ENCODE measurements around the gene ETV4.

Gene ETV4

DNA sequence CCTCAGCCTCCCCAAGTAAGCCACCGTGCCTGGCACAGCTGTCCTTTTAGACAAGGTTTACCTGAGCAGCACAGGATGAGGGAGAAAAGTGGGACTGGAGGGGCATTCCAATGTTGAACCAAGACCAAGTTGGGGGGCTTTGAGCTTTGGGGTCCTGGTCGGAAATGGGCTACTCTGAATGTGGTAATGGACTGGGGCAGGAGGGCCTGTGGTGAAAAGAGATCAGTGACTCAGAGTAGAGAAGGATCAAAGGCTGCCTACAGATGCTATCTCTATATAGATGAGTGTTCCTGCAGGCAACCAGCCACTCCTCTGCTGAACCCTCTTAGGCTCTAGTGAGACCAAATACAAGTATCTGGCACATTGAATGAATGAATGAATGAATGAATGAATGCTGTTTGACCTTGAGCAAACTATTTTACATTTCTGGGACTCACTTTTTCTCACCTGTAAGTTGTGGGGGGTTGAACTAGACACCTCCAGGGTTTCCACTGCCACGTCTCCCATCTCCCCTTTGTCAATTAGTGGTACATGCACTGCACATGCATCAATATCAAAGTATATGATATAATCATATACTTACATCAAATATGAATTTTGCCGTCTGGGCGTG, 26.3 kb upstream of the ETV4 start:
- no peak for DNase-seq

- DNase-seq = no peak
Observed at GRCh38 chr17:43570518-43570928, 24.4 kb upstream of the ETV4 start.

DNA sequence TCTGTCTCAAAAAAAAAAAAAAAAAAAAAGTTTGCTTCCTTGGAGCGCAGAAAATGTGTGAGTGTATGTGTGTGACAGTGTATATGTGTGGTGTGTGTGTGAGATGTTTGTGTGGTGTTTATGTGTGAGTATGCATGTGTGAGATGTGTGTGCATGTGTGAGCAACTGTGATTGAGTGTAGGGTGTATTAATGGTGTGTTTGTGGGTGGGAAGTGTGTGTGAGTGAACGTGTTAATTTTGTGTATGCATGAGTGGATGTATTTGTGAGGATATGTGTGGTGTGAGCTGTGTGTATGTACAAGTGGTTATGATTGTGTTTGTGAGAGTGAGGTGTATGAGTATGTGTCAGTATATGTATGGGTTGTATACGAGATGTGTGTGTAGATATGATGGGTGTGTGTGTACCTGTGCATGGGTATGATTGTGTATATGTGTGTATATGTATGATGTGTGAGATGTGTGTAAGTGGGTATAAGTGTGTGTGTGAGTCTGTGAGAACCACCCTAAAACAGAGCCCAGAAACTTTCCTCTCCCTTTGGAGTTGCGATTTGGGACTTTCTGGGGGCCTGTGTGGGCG, 22.5 kb upstream of the ETV4 start:
- no peak for DNase-seq

DNA sequence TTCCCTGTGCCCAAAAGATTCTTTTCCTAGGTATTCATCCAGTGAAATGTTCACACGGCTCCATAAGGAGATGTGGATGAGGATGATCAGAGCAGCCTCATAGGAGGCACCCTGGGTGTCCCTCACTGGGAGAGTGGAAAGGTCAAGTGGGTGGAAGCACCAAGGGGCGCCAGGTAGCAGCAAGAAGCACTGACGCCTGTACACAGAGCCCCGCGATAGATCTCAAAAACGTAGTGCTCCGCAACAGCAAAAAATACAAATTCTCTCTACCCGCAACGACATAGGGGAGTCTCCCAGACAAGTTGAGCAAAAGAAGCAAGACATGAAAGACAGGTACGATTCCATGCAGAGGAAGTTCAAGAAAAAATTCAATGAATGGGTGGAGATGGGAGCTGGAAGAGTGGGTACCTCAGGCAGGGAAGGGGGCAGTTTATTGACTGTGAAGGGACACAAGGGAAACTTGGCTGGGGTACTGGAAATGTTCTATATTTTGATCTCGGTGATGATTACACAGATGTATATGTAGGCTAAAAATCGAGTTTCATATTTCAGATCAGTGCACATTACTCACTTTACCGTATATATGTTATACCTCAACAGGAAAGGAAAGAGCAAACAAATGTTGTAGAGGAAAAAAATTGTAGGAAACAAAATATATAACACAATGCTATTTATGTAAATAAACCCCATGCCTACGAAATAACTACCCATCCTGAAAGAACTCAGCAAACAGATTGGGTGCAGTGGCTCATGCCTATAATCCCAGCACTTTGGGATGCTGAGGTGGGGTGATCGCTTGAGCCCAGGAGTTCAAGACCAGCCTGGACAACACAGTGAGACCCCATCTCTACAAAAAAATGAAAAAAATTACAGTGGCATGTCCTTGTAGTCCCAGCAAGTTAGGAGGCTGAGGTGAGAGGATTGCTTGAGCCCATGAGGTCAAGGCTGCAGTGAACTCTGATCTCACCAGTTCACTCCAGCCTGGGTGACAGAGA, 17.8 kb upstream of the ETV4 start:
- DNase-seq = no peak

DNA sequence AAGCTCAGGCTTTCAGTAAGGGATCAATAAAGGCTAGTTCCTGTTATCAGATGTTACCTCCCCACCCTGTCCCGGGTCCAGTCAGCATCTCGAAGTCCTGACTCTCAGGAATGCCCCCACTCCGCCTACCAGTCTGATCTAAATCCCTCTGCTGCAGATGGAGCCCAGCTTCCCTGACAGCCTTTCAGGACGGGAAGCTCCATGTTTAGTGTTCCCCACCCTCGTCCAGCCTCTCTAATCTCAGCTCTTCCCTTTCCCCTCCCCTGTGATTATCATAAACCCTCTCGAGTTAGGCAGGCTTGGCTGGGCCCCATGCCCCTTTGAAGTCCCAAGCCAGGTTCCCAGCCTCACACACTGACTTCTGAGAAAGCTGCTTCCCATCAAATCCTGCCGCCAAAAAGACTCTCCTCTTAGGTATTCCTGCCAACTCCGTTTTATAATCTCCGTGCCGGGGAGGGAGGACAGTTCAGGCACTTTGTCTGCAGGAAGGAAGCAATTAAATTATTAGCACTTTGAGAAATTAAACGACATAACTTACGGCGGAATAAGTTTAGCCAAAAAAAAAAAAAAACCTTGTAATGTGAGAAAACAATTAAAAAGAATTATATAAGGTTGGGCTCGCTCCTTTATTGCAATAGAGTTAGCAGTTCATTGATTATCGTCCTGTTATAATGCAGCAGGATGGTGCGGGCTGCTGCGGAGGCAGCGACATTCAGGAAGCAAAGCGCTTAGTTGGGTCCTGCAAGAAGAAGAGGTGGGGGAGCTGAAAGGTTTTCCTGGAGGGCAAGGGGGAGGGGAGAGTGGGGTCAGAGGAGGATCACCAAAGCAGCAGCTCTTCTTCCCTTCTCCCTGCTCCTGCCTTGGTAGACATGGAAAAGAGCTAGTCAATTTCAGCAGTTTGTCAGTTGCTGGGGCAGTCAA, 16.8 kb upstream of the ETV4 start:
- no peak for DNase-seq

DNA sequence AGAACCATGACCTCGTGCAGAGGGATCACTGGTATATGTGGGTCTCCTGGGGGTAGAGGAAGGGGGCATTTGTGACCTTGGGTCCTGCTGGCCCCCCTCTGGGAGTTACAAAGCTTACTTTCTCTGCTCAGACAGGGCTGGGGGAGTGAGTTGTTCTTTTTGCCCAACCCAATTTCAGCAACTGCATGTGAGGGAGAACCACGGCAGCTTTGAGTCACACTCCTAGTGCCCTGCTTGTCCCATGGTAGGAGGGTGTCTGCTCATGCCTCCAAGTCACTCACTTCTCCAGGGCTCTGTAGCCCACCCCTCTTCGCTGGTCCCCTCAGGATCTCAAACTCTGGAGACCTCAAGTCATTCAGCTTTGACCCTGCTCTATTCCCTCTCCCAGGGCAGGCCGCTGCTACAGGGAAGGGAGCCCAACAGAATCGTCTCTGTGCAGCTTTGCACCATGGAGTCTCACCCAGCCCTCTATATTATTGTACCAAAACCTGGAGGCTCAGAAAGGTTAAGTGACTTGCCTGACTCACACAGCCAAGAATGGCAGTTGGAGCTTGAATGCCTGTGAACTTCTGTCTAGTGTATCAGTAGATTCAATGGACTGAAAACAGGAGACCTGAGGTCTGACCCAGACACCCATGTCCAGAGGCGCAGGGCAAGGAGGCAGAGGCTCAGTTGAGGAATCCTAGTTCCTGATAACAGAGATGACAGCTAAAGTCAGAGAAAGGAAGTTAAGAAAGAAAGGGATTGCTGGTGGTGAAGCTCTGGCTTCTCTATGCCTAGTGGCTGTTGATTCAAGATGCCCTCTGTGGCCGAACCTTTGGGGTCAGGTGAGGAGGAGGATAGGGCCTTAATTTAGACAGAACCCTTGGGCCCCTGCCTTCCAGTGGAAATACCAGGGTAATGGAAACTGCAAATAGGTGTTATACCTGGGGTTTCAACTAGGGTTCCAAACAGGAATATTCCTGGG, 14.6 kb upstream of the ETV4 start:
- no peak for DNase-seq

DNA sequence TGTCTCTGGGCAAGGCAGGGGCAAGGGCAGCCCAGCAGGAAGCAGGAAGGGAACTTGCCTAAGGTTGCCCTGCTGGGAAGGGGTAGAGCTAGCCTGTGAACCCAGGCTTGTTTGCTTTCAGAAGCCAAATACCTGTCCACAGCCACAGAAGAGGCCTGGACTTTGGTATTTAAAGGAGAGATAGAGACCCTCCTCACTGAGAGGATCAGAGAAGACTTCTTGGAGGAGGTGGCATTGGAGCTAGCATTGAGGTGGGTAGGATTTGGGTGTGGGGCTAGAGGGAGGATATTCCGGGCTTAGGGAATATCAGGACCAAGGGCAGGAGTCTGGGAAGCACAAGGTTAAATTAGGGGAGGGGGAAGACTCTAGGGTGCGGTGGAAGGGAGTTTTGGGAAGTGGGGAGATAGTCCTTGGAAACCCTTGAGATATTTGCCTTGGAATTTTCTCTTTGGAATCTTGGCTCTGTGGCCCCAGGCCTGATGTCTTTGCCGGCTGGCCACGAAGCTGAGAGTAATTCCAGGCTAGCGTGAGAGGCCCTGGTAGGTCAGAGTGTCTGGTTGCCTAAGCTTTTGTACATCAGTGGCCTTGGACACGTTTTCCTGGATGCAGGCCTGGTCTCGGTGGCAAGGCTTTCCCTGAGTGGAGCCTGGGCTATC, 13.1 kb upstream of the ETV4 start:
- no peak for DNase-seq

DNA sequence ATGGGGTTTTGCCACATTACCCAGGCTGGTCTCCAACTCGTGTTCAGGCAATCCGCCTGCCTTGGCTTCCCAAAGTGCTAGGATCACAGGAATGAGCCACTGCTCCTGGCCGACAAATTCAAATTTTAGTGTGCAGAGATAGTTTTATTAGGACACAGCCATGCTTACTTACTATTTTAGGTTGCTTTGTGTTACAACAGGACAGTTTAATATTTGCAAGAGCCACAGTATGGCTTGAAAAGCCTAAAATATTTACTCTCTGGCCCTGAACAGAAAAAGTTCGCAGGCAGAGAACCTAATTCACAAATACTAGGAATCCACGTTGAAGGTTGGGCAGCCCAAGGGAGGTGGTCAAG, 12.6 kb upstream of the ETV4 start:
- DNase-seq = no peak

DNA sequence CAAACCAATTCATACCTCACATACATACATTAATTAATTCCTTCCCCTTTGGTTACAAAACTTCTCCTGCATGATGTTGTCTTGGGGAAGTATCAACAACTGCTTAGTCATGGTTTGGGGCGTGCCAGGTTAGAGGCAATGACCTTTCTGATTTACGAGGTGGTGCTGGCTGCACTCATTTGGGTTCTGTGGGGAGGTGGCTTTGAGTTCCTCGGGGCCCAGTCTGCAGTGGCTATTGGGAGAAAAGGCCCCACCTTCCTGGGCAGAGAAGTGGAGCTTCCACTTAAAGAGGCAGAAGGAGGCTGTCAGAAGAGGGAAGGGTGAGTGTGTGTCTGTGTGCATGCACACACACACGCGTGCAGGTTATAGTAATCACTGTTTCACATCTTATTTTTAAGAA, 10.2 kb upstream of the ETV4 start:
- no peak for DNase-seq

DNA sequence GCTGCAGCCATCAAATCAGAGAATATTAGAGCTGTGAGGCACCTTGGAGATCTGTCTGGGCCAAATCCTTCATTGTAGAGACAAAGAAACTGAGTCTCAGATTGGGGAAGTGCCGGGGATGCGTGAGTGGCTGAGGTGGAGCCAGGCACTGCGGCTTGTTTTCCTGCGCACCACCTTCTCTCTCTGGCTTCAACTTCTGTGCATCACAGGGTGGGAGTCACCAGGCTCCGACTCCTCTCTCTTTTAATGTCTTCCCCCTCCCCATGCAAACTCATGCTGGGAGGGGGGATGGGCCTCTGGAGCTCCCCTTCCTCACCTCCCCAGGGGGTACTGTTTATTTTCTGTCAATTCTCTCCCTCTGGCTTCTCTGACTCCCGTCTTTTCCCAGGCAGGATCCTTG, 8.7 kb upstream of the ETV4 start:
- no peak for DNase-seq

GRCh38 chr17:43553573-43553972, 7.4 kb upstream of the ETV4 start:
- no peak for DNase-seq

- no peak for DNase-seq
Observed at GRCh38 chr17:43552229-43552837, 6.2 kb upstream of the ETV4 start.

GRCh38 chr17:43550754-43551153, 4.6 kb upstream of the ETV4 start:
- DNase-seq = no peak

GRCh38 chr17:43549496-43549895, 3.4 kb upstream of the ETV4 start:
- no peak for DNase-seq

GRCh38 chr17:43548689-43549379, 2.7 kb upstream of the ETV4 start:
- no peak for DNase-seq

DNA sequence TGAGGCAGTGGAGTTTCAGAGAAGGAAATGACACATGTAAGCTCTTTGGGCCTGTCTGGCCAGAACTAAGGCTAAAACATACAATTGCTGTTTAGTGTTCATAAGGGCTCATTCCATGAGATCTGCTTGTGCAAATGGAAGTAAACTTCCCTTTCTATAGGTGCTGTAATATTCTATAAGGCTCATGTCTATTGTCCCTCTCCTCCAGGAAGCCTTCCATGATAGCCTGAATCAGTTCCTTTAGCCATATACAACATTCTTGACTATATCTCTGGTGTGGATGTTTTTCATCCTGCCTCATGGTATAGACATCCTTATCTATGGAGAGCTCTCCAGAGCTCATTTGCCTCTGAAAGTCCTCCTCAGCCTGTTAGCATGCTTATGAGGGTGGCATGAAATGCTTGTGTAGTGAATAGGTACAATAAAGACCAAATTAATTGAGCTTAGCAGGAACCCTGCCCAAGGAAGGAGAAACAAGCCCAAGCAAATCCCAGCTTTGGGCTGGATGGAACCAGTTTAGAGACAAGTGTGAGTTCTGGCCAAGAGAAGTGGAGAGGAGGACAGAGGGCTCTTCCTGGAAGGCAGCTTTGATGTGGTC, 1.6 kb upstream of the ETV4 start:
- no peak for DNase-seq

DNA sequence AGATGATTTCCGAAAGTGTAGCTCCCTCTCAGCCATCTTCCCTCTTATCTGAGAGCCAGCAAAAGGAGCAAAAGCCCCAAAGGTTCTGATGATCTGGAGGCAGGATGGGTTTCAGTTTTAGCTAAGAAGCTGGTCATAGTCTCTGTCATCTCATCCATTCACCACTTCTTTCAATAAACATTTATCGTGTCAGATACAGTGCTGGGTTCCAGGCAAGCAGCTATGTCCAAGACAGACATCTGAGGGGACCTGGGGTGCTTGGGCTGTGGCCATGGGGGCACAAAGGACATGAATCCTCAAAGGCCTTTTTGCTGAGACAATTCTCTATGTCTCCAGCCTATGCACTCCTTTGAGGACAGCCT, 1.0 kb upstream of the ETV4 start:
- no peak for DNase-seq

DNA sequence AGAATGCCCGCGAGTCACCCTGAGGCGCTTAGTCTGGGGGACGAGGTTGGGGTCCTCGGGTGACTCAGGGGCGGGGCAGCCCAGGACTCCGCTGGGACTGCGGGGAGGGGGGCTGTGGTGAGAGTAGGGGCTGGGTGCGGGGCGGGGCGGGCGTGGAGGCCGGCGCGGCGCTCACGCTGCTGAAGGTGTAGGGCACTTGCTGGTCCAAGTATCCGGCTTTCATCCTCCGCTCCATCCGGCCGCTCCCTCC, 832 bp downstream of the ETV4 start:
- DNase-seq = no peak

DNA sequence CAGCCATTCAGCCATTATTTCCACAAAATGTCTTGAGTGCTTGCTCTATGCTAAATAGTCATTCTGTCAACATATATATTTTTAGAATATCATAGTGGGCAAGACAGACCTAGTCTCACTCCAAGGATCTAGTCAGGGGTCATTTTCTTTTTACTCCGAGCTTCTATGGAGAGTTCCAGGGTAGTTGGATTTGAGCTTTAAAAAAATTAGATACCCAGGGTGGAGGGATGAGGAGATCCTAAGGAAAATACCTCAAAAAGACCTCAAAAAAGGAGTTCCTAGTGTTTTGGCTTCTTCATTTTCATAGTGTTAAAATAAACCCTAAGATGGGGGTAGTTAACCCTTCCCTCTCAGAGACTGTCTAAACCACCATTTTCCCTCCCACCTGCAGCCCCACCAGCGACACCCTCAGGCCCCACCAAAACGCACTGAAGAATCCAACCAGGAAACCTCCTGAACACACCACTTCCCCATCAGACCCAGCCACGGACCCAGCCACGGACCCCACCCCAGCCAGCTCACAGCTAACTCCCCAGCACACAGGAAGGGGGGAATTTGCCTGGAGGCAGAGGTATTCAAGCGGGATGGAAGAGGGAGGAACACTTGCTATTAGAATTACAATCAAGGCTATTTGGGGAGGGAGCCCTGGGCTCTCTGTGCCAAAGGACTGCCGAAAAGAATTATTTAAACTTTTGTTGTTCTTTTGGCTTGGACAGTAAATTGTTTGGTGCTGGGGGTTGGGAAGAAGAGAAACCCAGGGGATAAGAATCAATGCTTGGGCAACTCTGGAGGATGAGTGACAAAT, 2.2 kb downstream of the ETV4 start:
- DNase-seq = no peak

All from activated CD8-positive, alpha-beta memory T cell treated with anti-CD3 and anti-CD28 coated beads for 24 hours (primary cell).